Endothelial cell (in vitro differentiated cells): ENCODE results near the gene ANO9. TPM values are rescaled to one million over a fixed set of nuclear protein-coding genes. Genes with fewer than 3 reads are reported as not detected.

Experiments used
- DNase-seq: peaks from one replicate; pipeline ENCODE4 v3.0.0; 2021; ENCODE audit warnings: low spot score
- H3K27ac Mint-ChIP-seq: one replicate; pipeline ENCODE4 v1.8.0; 2021; ENCODE audit warnings: mixed read lengths, inconsistent platforms; ENCODE audit not compliant: unreplicated experiment
- H3K27me3 Mint-ChIP-seq: one replicate; pipeline ENCODE4 v1.8.0; 2021; ENCODE audit warnings: mild to moderate bottlenecking, moderate library complexity, mixed read lengths, inconsistent platforms; ENCODE audit not compliant: unreplicated experiment
- H3K36me3 Mint-ChIP-seq: one replicate; pipeline ENCODE4 v1.8.0; 2021; ENCODE audit warnings: mild to moderate bottlenecking, low read depth, mixed read lengths, inconsistent platforms; ENCODE audit not compliant: unreplicated experiment
- H3K4me1 Mint-ChIP-seq: one replicate; pipeline ENCODE4 v1.8.0; 2021; ENCODE audit warnings: mild to moderate bottlenecking, mixed read lengths, inconsistent platforms; ENCODE audit not compliant: unreplicated experiment
- H3K4me3 Mint-ChIP-seq: one replicate; pipeline ENCODE4 v1.8.0; 2021; ENCODE audit warnings: mild to moderate bottlenecking, mixed read lengths, inconsistent platforms; ENCODE audit not compliant: unreplicated experiment
- H3K9me3 Mint-ChIP-seq: one replicate; pipeline ENCODE4 v1.8.0; 2021; ENCODE audit warnings: mixed read lengths, inconsistent platforms; ENCODE audit not compliant: unreplicated experiment
- total RNA-seq: library from RNA; stranded (reverse); fragmentation: NEBNext Ultra II Directional; extraction: Animal tissue kit (Norgen Biotek cat#: 25700); gene quantifications from one replicate; pipeline ENCODE4 v1.2.1, GENCODE V29; 2021; ENCODE audit not compliant: unreplicated experiment
- TF ChIP-seq, protein P1 (sequence below): fragments of 200-600 bp; sonication (generic); IDR thresholded peaks from one replicate; pipeline ENCODE4 v1.5.0; 2021; ENCODE audit warnings: antibody characterized with exemption; ENCODE audit not compliant: unreplicated experiment

Gene ANO9
- total RNA-seq, 1 donor from 2014 or later = 0.41 TPM

- peaks cover 6% of the 10 kb centered on the region for H3K27me3 Mint-ChIP-seq
- DNase-seq = no peak
These were observed 1.9 kb upstream of the ANO9 start for GRCh38 chr11:443542-444199.

GRCh38 chr11:442611-443081 lies 835 bp upstream of the ANO9 start:
- H3K9me3 Mint-ChIP-seq = no peaks in the 10 kb centered on the region
- DNase-seq = no peak
- H3K4me1 Mint-ChIP-seq = no peaks in the 10 kb centered on the region
- H3K4me3 Mint-ChIP-seq = no peak overlapping the region
- peaks cover 9% of the 10 kb centered on the region for H3K27me3 Mint-ChIP-seq
- H3K27ac Mint-ChIP-seq = no peak overlapping the region
- no peaks in the 10 kb centered on the region for H3K36me3 Mint-ChIP-seq
- TF ChIP-seq, protein P1, sequence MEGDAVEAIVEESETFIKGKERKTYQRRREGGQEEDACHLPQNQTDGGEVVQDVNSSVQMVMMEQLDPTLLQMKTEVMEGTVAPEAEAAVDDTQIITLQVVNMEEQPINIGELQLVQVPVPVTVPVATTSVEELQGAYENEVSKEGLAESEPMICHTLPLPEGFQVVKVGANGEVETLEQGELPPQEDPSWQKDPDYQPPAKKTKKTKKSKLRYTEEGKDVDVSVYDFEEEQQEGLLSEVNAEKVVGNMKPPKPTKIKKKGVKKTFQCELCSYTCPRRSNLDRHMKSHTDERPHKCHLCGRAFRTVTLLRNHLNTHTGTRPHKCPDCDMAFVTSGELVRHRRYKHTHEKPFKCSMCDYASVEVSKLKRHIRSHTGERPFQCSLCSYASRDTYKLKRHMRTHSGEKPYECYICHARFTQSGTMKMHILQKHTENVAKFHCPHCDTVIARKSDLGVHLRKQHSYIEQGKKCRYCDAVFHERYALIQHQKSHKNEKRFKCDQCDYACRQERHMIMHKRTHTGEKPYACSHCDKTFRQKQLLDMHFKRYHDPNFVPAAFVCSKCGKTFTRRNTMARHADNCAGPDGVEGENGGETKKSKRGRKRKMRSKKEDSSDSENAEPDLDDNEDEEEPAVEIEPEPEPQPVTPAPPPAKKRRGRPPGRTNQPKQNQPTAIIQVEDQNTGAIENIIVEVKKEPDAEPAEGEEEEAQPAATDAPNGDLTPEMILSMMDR = no peak

More at GRCh38 chr11:443542-444199, 1.9 kb upstream of the ANO9 start:
- TF ChIP-seq, protein P1 = no peak
- peaks cover 1% of the 10 kb centered on the region for H3K4me1 Mint-ChIP-seq
- no peak overlapping the region for H3K4me3 Mint-ChIP-seq
- no peaks in the 10 kb centered on the region for H3K9me3 Mint-ChIP-seq
- H3K27ac Mint-ChIP-seq = no peak overlapping the region
- no peaks in the 10 kb centered on the region for H3K36me3 Mint-ChIP-seq

DNA sequence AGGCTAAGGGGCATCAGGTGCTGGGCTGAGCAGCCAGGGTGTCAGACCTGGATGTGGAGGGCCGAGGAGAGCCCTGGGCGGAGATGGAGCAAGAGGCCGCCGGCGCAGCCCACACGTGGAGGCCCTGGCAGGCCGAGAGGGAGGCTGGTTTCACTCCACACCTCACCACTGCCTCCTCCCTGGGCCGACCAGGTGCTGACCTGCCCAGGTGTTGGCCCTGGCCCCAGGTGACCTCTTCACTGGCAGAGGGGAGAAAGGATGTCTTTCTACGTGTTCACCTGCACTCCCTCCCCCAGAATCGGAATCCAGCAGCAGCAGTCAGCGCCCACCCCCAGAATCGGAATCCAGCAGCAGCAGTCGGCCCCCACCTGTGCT lies 781 bp downstream of the ANO9 start:
- Mint-ChIP-seq H3K27ac (no peak overlapping the region), H3K4me3 (no peak overlapping the region), H3K9me3 (peaks cover 4% of the 10 kb centered on the region), H3K36me3 (peaks cover 3% of the 10 kb centered on the region), H3K4me1 (no peaks in the 10 kb centered on the region), H3K27me3 (peaks cover 15% of the 10 kb centered on the region)
- TF ChIP-seq, protein P1 = no peak
- no peak for DNase-seq

GRCh38 chr11:440065-441042 lies 1.5 kb downstream of the ANO9 start:
- H3K27me3 Mint-ChIP-seq = peaks cover 15% of the 10 kb centered on the region
- H3K27ac Mint-ChIP-seq = no peak overlapping the region
- TF ChIP-seq, protein P1 = no peak
- H3K9me3 Mint-ChIP-seq = peaks cover 4% of the 10 kb centered on the region
- no peaks in the 10 kb centered on the region for H3K4me1 Mint-ChIP-seq
- no peak for DNase-seq
- H3K36me3 Mint-ChIP-seq = peaks cover 3% of the 10 kb centered on the region
- no peak overlapping the region for H3K4me3 Mint-ChIP-seq
